ENCODE results near the gene ACTG2. TPM values are rescaled to one million over a fixed set of nuclear protein-coding genes. Genes with fewer than 3 reads are reported as not detected.

The ACTG2 gene
- total and polyA plus RNA-seq, 10 donors = 0.60 to 17.6 (median 4.3) TPM

GRCh38 chr2:73922681-73923080 lies 29.9 kb downstream of the ACTG2 start:
- Histone ChIP-seq H3K27me3 (replicated peaks in 1 of 7) (peaks cover 0 to 9% (median 0%) of the 10 kb centered on the region in 7 donors), H3K4me3 (no peak overlapping the region), H3K36me3 (no peaks in the 10 kb centered on the region), H3K4me1 (peaks cover 3 to 30% (median 16%) of the 10 kb centered on the region in 6 donors), H3K9me3 (no peaks in the 10 kb centered on the region), H3K27ac (no peak overlapping the region)
- TF ChIP-seq POLR2A (IDR thresholded peaks at IDR 0.05) (no peak), CTCF (IDR thresholded peaks at IDR 0.05 in 8 of 11, conservative IDR thresholded peaks at IDR 0.05 in 3 of 11) (no peak), POLR2AphosphoS5 (IDR thresholded peaks at IDR 0.05) (no peak)
- no peak for DNase-seq
- intact Hi-C loops (cut with DNase I; ENCODE audit: low total_unique reads) = no loop called here
- WGBS, 5 donors = 47 to 54% (median 51%) methylated on average over 5 of the region's 5 CpGs

- Histone ChIP-seq H3K9me3 (no peaks in the 10 kb centered on the region), H3K4me3 (no peak overlapping the region), H3K36me3 (no peaks in the 10 kb centered on the region), H3K27me3 (replicated peaks in 1 of 7) (peaks cover 0 to 9% (median 0%) of the 10 kb centered on the region in 7 donors), H3K27ac (peak overlapping the region in 2 of 8 donors; percentile 95 to 97), H3K4me1 (peaks cover 28 to 55% (median 41%) of the 10 kb centered on the region in 6 donors)
- intact Hi-C loops (cut with DNase I; ENCODE audit: low total_unique reads) = loop anchor here (5.0 kb wide), 1 partner anchor 57 kb away; the partner anchor contains the start of gene TET3
- WGBS, 5 donors = 69 to 86% (median 80%) methylated on average over 7 of the region's 7 CpGs
- no peak for TF ChIP-seq POLR2A (IDR thresholded peaks at IDR 0.05)
- TF ChIP-seq CTCF (IDR thresholded peaks at IDR 0.05 in 8 of 11, conservative IDR thresholded peaks at IDR 0.05 in 3 of 11) = no peak
- TF ChIP-seq POLR2AphosphoS5 (IDR thresholded peaks at IDR 0.05) = no peak
- no peak for DNase-seq
These were observed 32.4 kb downstream of the ACTG2 start for GRCh38 chr2:73925033-73925704.

GRCh38 chr2:73925853-73926492 lies 33.2 kb downstream of the ACTG2 start:
- WGBS, 5 donors = 79 to 85% (median 82%) methylated on average over 13 of the region's 13 CpGs
- peaks cover 0 to 2% (median 0%) of the 10 kb centered on the region in 6 donors for H3K36me3 ChIP-seq
- H3K9me3 ChIP-seq = no peaks in the 10 kb centered on the region
- peak overlapping the region; percentile 94 to 99 (median 96) for H3K27ac ChIP-seq
- peaks cover 0 to 5% (median 0%) of the 10 kb centered on the region in 7 donors for H3K27me3 ChIP-seq (replicated peaks in 1 of 7)
- no peak for TF ChIP-seq CTCF (IDR thresholded peaks at IDR 0.05 in 8 of 11, conservative IDR thresholded peaks at IDR 0.05 in 3 of 11)
- no peak for TF ChIP-seq POLR2A (IDR thresholded peaks at IDR 0.05)
- TF ChIP-seq POLR2AphosphoS5 (IDR thresholded peaks at IDR 0.05) = no peak
- intact Hi-C loops (cut with DNase I; ENCODE audit: low total_unique reads) = loop anchor here (5.0 kb wide), 1 partner anchor 56 kb away; the partner anchor contains the start of gene TET3
- peak overlapping the region; percentile 50 to 82 (median 66) for H3K4me3 ChIP-seq
- DNase-seq = no peak
- peaks cover 29 to 59% (median 47%) of the 10 kb centered on the region in 6 donors for H3K4me1 ChIP-seq

Data from spleen (tissue), 11 donors.